ENCODE data around the gene OXER1. TPM values are rescaled to one million over a fixed set of nuclear protein-coding genes. Genes with fewer than 3 reads are reported as not detected.

Gene OXER1
- total and polyA plus RNA-seq, 4 donors, result 2.2 to 8.1 (median 6.7) TPM

GRCh38 chr2:42756966-42757513, 6.9 kb downstream of the OXER1 start:
- Histone ChIP-seq H3K9ac (ENCODE audit: low read depth in 1 of 2, low read length in 2 of 2) (no peak overlapping the region), H3K36me3 (ENCODE audit: control insufficient read depth in 4 of 4, insufficient read depth in 3 of 4, low read depth in 1 of 4, low read length in 3 of 4) (no peaks in the 10 kb centered on the region), H3K27ac (ENCODE audit: low read depth in 1 of 2, low read length in 2 of 2) (no peak overlapping the region), H3K4me1 (ENCODE audit: control insufficient read depth in 4 of 4, insufficient read depth in 4 of 4, low read length in 3 of 4) (peaks cover 3 to 23% (median 13%) of the 10 kb centered on the region in 4 donors), H3K9me3 (ENCODE audit: control insufficient read depth in 4 of 4, low read length in 3 of 4) (no peaks in the 10 kb centered on the region), H3K4me3 (ENCODE audit: low read depth in 1 of 3, low read length in 3 of 3) (no peak overlapping the region), H3K27me3 (ENCODE audit: control insufficient read depth in 4 of 4, insufficient read depth in 4 of 4, low read length in 3 of 4) (no peaks in the 10 kb centered on the region)
- TF ChIP-seq RAD21 (IDR thresholded peaks at IDR 0.05) (no peak), FOXA1 (IDR thresholded peaks at IDR 0.05) (no peak), MAX (IDR thresholded peaks at IDR 0.05) (no peak), HNF4G (IDR thresholded peaks at IDR 0.05) (no peak), ZBTB33 (IDR thresholded peaks at IDR 0.05) (no peak), GABPA (IDR thresholded peaks at IDR 0.05 in 1 of 2, conservative IDR thresholded peaks at IDR 0.05 in 1 of 2) (no peak)
- 96% methylated on average over 6 of the region's 6 CpGs for WGBS
- no peak for DNase-seq (ENCODE audit: low spot score)

- Histone ChIP-seq H3K27ac (ENCODE audit: low read depth in 1 of 2, low read length in 2 of 2) (no peak overlapping the region), H3K4me1 (ENCODE audit: control insufficient read depth in 4 of 4, insufficient read depth in 4 of 4, low read length in 3 of 4) (peaks cover 3 to 23% (median 13%) of the 10 kb centered on the region in 4 donors), H3K9ac (ENCODE audit: low read depth in 1 of 2, low read length in 2 of 2) (no peak overlapping the region), H3K9me3 (ENCODE audit: control insufficient read depth in 4 of 4, low read length in 3 of 4) (no peaks in the 10 kb centered on the region), H3K4me3 (ENCODE audit: low read depth in 1 of 3, low read length in 3 of 3) (no peak overlapping the region), H3K36me3 (ENCODE audit: control insufficient read depth in 4 of 4, insufficient read depth in 3 of 4, low read depth in 1 of 4, low read length in 3 of 4) (no peaks in the 10 kb centered on the region), H3K27me3 (ENCODE audit: control insufficient read depth in 4 of 4, insufficient read depth in 4 of 4, low read length in 3 of 4) (no peaks in the 10 kb centered on the region)
- TF ChIP-seq, protein P1, sequence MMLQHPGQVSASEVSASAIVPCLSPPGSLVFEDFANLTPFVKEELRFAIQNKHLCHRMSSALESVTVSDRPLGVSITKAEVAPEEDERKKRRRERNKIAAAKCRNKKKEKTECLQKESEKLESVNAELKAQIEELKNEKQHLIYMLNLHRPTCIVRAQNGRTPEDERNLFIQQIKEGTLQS (IDR thresholded peaks at IDR 0.05), result no peak
- TF ChIP-seq MAX (IDR thresholded peaks at IDR 0.05), result no peak
- TF ChIP-seq EGR1 (IDR thresholded peaks at IDR 0.05; ENCODE audit: low read depth in 2 of 2), result no peak
- no peak for TF ChIP-seq HNF4A (conservative IDR thresholded peaks at IDR 0.05)
- no peak for TF ChIP-seq RAD21 (IDR thresholded peaks at IDR 0.05)
- TF ChIP-seq SP1 (IDR thresholded peaks at IDR 0.05), result no peak
- TF ChIP-seq, protein P2, sequence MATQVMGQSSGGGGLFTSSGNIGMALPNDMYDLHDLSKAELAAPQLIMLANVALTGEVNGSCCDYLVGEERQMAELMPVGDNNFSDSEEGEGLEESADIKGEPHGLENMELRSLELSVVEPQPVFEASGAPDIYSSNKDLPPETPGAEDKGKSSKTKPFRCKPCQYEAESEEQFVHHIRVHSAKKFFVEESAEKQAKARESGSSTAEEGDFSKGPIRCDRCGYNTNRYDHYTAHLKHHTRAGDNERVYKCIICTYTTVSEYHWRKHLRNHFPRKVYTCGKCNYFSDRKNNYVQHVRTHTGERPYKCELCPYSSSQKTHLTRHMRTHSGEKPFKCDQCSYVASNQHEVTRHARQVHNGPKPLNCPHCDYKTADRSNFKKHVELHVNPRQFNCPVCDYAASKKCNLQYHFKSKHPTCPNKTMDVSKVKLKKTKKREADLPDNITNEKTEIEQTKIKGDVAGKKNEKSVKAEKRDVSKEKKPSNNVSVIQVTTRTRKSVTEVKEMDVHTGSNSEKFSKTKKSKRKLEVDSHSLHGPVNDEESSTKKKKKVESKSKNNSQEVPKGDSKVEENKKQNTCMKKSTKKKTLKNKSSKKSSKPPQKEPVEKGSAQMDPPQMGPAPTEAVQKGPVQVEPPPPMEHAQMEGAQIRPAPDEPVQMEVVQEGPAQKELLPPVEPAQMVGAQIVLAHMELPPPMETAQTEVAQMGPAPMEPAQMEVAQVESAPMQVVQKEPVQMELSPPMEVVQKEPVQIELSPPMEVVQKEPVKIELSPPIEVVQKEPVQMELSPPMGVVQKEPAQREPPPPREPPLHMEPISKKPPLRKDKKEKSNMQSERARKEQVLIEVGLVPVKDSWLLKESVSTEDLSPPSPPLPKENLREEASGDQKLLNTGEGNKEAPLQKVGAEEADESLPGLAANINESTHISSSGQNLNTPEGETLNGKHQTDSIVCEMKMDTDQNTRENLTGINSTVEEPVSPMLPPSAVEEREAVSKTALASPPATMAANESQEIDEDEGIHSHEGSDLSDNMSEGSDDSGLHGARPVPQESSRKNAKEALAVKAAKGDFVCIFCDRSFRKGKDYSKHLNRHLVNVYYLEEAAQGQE (IDR thresholded peaks at IDR 0.05), result no peak
- TF ChIP-seq, protein P3, sequence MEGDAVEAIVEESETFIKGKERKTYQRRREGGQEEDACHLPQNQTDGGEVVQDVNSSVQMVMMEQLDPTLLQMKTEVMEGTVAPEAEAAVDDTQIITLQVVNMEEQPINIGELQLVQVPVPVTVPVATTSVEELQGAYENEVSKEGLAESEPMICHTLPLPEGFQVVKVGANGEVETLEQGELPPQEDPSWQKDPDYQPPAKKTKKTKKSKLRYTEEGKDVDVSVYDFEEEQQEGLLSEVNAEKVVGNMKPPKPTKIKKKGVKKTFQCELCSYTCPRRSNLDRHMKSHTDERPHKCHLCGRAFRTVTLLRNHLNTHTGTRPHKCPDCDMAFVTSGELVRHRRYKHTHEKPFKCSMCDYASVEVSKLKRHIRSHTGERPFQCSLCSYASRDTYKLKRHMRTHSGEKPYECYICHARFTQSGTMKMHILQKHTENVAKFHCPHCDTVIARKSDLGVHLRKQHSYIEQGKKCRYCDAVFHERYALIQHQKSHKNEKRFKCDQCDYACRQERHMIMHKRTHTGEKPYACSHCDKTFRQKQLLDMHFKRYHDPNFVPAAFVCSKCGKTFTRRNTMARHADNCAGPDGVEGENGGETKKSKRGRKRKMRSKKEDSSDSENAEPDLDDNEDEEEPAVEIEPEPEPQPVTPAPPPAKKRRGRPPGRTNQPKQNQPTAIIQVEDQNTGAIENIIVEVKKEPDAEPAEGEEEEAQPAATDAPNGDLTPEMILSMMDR (IDR thresholded peaks at IDR 0.05; ENCODE audit: low read depth, low read length, missing input control), result no peak
- TF ChIP-seq FOXA2 (IDR thresholded peaks at IDR 0.05), result no peak
- TF ChIP-seq TAF1 (conservative IDR thresholded peaks at IDR 0.05), result no peak
- TF ChIP-seq YY1 (IDR thresholded peaks at IDR 0.05), result no peak
- TF ChIP-seq ZBTB33 (IDR thresholded peaks at IDR 0.05), result no peak
- TF ChIP-seq HNF4G (IDR thresholded peaks at IDR 0.05), result no peak
- no peak for TF ChIP-seq RXRA (IDR thresholded peaks at IDR 0.05)
- no peak for TF ChIP-seq NR2F2 (IDR thresholded peaks at IDR 0.05)
- no peak for TF ChIP-seq JUND (IDR thresholded peaks at IDR 0.05)
- no peak for TF ChIP-seq FOXA1 (IDR thresholded peaks at IDR 0.05)
- TF ChIP-seq GABPA (IDR thresholded peaks at IDR 0.05 in 1 of 2, conservative IDR thresholded peaks at IDR 0.05 in 1 of 2), result no peak
- WGBS, result 91% methylated on average over 10 of the region's 10 CpGs
- no peak for DNase-seq (ENCODE audit: low spot score)
These were observed 7.7 kb downstream of the OXER1 start for GRCh38 chr2:42756150-42756775.

Measured in liver (tissue), 9 donors.